Caco-2 (cell line): Measurements from ENCODE around the gene ALOX15B. TPM values are rescaled to one million over a fixed set of nuclear protein-coding genes. Genes with fewer than 3 reads are reported as not detected.
"Not testable (repeated sequence)": the region's sequence is repeated elsewhere in the genome, so short reads cannot be mapped to it uniquely, and the experiment has no call there.

Experiments
- BruUV-seq: library from RNA; stranded (reverse); fragments of 400-500 nt; replicated peaks from 2 replicates; lab custom pipeline; 2021; lab: Mats Ljungman, UMichigan
- CTCF ChIA-PET: fragments of 300-600 bp; sonication (Branson Sonifier 250); formaldehyde crosslinking; loops from one replicate; lab custom pipeline; 2022; ENCODE audit warnings: antibody characterized with exemption; lab: Charles Lee
- POLR2A ChIA-PET: fragments of 300-600 bp; sonication (Branson Sonifier 250); formaldehyde crosslinking; loops from one replicate; lab custom pipeline; 2022; ENCODE audit warnings: antibody characterized with exemption; lab: Charles Lee
- DNase-seq, 2 experiments: peaks; one replicate each; pipeline versions ENCODE4 v3.0.0 to v3.0.0-alpha.2; 2020 to 2022
- H3K27me3 ChIP-seq: replicated peaks from 2 replicates; pipeline ENCODE4 v1.6.0; 2011; ENCODE audit warnings: low read length; ENCODE audit not compliant: control insufficient read depth, insufficient read depth
- H3K36me3 ChIP-seq: 2 replicates; pipeline ENCODE4 v1.5.1; 2011; ENCODE audit warnings: low read length; ENCODE audit not compliant: control insufficient read depth, insufficient read depth
- H3K4me1 ChIP-seq: fragments of 250-450 bp; sonication (Bioruptor Pico); 2 replicates; pipeline ENCODE4 v1.5.1; 2020; ENCODE audit warnings: mild to moderate bottlenecking
- H3K4me3 ChIP-seq: 2 replicates; pipeline ENCODE4 v1.5.1; 2011; ENCODE audit warnings: low read depth, mild to moderate bottlenecking, control low read depth, low read length
- H3K9me3 ChIP-seq: fragments of 250-450 bp; sonication (Bioruptor Pico); 2 replicates; pipeline ENCODE4 v1.5.1; 2020; ENCODE audit warnings: mild to moderate bottlenecking, moderate library complexity
- H3K27ac Mint-ChIP-seq: one replicate; pipeline ENCODE4 v1.8.0; 2022; ENCODE audit warnings: mixed read lengths; ENCODE audit not compliant: unreplicated experiment
- H3K27me3 Mint-ChIP-seq: one replicate; pipeline ENCODE4 v1.8.0; 2022; ENCODE audit warnings: mixed read lengths; ENCODE audit not compliant: insufficient read depth, unreplicated experiment
- H3K36me3 Mint-ChIP-seq: one replicate; pipeline ENCODE4 v1.8.0; 2022; ENCODE audit warnings: mild to moderate bottlenecking, mixed read lengths; ENCODE audit not compliant: insufficient read depth, unreplicated experiment
- H3K4me1 Mint-ChIP-seq: one replicate; pipeline ENCODE4 v1.8.0; 2022; ENCODE audit warnings: low read depth, mixed read lengths; ENCODE audit not compliant: unreplicated experiment
- H3K4me3 Mint-ChIP-seq: one replicate; pipeline ENCODE4 v1.8.0; 2022; ENCODE audit warnings: mild to moderate bottlenecking, moderate library complexity, mixed read lengths; ENCODE audit not compliant: unreplicated experiment
- H3K9me3 Mint-ChIP-seq: one replicate; pipeline ENCODE4 v1.8.0; 2022; ENCODE audit warnings: mixed read lengths; ENCODE audit not compliant: unreplicated experiment
- CTCF ChIP-seq, 2 experiments: fragments of 200-600 bp in 1 of 2; IDR thresholded peaks; 1 replicate in 1 of 2; 2 replicates in 1 of 2; pipeline versions ENCODE4 v1.5.1 to v1.8.0; 2011 to 2022; ENCODE audit warnings: antibody characterized with exemption in 1 of 2, control low read depth in 1 of 2, inconsistent platforms in 1 of 2, low read depth in 1 of 2, low read length in 1 of 2, mild to moderate bottlenecking in 1 of 2, moderate library complexity in 1 of 2; ENCODE audit not compliant: insufficient read depth in 1 of 2, severe bottlenecking in 1 of 2, unreplicated experiment in 1 of 2
- intact Hi-C: fragments of 100-400 bp; cut with micrococcal nuclease; formaldehyde crosslinking; loops from one replicate; pipeline ENCODE4 v1.10.0; 2022; ENCODE audit not compliant: unreplicated experiment
- total RNA-seq: library from RNA; stranded (reverse); gene quantifications from 2 replicates; pipeline ENCODE4 v1.2.3, GENCODE V29; 2022

The ALOX15B gene
- total RNA-seq, 1 experiment from 2014 or later, result not detected

DNA sequence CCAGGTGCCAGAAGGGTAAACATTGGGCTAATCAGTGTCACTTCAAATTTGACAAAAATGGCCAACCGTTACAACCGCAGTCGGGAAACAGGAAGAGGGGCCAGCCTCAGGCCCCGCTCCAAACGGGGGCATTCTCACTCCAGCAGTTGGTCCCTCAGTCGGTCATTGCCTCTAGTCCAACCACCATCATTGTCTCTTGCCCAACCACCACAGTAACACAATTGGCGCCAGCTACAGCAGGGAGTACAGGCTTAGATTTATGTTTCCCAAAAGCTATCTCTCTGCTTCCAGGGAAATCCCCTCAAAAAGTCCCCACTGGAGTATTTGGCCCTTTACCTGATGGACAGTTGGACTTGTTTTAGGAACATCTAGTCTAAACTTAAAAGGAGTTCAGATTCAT is 20.3 kb downstream of the ALOX15B start:
- Histone ChIP-seq H3K4me1 (peaks cover 14% of the 10 kb centered on the region), H3K36me3 (no peaks in the 10 kb centered on the region), H3K27me3 (no peaks in the 10 kb centered on the region), H3K4me3 (no peak overlapping the region), H3K9me3 (no peaks in the 10 kb centered on the region)
- peaks cover 13% of the 10 kb centered on the region for H3K4me1 Mint-ChIP-seq
- intact Hi-C loops, result no loop called here
- no peak overlapping the region for H3K4me3 Mint-ChIP-seq
- H3K36me3 Mint-ChIP-seq, result peaks cover 6% of the 10 kb centered on the region
- TSS peak; percentile 2 for BruUV-seq
- no peak overlapping the region for H3K27ac Mint-ChIP-seq
- H3K9me3 Mint-ChIP-seq, result no peaks in the 10 kb centered on the region
- no peak for TF ChIP-seq CTCF (IDR thresholded peaks at IDR 0.05; ENCODE audit: insufficient read depth in 1 of 2, low read depth in 1 of 2, low read length in 1 of 2, severe bottlenecking in 1 of 2, unreplicated experiment in 1 of 2)
- ChIA-PET CTCF (no interaction called here), POLR2A (no interaction called here)
- H3K27me3 Mint-ChIP-seq, result no peaks in the 10 kb centered on the region
- DNase-seq, result no peak

DNA sequence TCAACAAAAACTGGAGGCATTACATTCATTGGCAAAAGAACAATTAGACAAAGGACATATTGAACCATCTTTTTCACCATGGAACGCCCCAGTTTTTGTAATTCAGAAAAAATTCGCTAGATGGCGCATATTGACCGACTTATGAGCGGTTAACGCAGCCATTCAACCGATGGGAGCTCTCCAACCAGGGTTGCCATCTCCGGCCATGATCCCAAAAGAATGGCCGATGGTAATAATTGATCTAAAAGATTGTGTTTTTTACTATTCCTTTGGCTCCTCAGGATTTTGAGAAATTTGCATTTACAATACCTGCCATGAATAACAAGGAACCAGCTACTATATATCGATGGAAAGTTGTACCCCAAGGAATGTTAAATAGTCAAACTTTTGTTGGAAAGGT is 21.4 kb downstream of the ALOX15B start:
- no peaks in the 10 kb centered on the region for H3K36me3 ChIP-seq
- H3K4me3 ChIP-seq, result no peak overlapping the region
- peaks cover 12% of the 10 kb centered on the region for H3K4me1 ChIP-seq
- CTCF ChIA-PET, result interaction anchor here (0.5 to 1.2 kb wide), 10 partner anchors 9 to 183 kb away, joined by 3 to 12 read pairs (median 4); partner anchors contain the start of gene ALOXE3
- no peaks in the 10 kb centered on the region for H3K27me3 Mint-ChIP-seq
- H3K27ac Mint-ChIP-seq, result no peak overlapping the region
- H3K27me3 ChIP-seq, result no peaks in the 10 kb centered on the region
- H3K9me3 ChIP-seq, result no peaks in the 10 kb centered on the region
- BruUV-seq, result no TSS peak
- intact Hi-C loops, result no loop called here
- no peak overlapping the region for H3K4me3 Mint-ChIP-seq
- no peaks in the 10 kb centered on the region for H3K9me3 Mint-ChIP-seq
- peaks cover 7% of the 10 kb centered on the region for H3K4me1 Mint-ChIP-seq
- POLR2A ChIA-PET, result interaction anchor here (1.0 kb wide), 1 partner anchor 113 kb away, joined by 4 read pairs; no protein-coding TSS in a partner anchor
- peaks cover 6% of the 10 kb centered on the region for H3K36me3 Mint-ChIP-seq
- TF ChIP-seq CTCF (IDR thresholded peaks at IDR 0.05; ENCODE audit: insufficient read depth in 1 of 2, low read depth in 1 of 2, low read length in 1 of 2, severe bottlenecking in 1 of 2, unreplicated experiment in 1 of 2), result peak; percentile 11 to 50
- peak in 1 of 2 experiments; percentile 69 for DNase-seq

DNA sequence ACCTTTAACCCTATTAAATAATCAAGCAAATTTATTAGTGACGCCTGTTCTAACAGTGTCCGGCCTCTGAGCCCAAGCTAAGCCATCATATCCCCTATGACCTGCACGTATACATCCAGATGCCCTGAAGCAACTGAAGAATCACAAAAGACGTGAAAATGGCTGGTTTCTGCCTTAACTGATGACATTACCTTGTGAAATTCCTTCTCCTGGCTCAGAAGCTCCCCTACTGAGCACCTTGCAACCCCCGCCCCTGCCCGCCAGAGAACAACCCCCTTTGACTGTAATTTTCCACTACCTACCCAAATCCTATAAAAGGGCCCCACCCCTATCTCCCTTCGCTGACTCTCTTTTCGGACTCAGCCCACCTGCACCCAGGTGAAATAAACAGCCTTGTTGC is 23.0 kb downstream of the ALOX15B start:
- DNase-seq, H3K4me3 Mint-ChIP-seq, H3K36me3 ChIP-seq, POLR2A ChIA-PET, H3K36me3 Mint-ChIP-seq, H3K9me3 ChIP-seq, H3K4me3 ChIP-seq, H3K27me3 ChIP-seq, H3K9me3 Mint-ChIP-seq, H3K27me3 Mint-ChIP-seq, H3K27ac Mint-ChIP-seq, BruUV-seq, intact Hi-C loops, H3K4me1 ChIP-seq, CTCF ChIA-PET, H3K4me1 Mint-ChIP-seq: not testable (repeated sequence)

DNA sequence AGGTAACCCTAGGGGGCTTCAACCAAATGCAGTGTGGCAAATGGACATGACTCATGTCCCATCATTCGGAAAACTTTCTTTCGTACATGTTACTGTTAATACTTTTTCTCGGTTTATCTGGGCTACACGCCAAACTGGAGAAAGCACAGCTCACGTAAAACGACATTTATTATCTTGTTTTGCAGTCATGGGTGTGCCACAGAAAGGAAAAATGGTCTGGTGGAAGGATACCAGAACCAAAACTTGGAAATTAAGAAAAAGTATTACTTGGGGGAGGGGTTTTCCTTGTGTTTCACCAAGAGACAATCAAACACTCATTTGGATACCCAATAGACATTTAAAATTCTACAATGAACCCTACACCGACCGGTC is 23.6 kb downstream of the ALOX15B start:
- H3K4me3 ChIP-seq, result no peak overlapping the region
- no peaks in the 10 kb centered on the region for H3K27me3 ChIP-seq
- BruUV-seq, result no TSS peak
- ChIA-PET CTCF (no interaction called here), POLR2A (no interaction called here)
- H3K4me1 ChIP-seq, result peaks cover 1% of the 10 kb centered on the region; the same call in 1 of the 2 replicates
- Mint-ChIP-seq H3K27me3 (no peaks in the 10 kb centered on the region), H3K27ac (no peak overlapping the region), H3K9me3 (no peaks in the 10 kb centered on the region), H3K4me1 (no peaks in the 10 kb centered on the region), H3K4me3 (no peak overlapping the region), H3K36me3 (no peaks in the 10 kb centered on the region)
- no peak for TF ChIP-seq CTCF (IDR thresholded peaks at IDR 0.05; ENCODE audit: insufficient read depth in 1 of 2, low read depth in 1 of 2, low read length in 1 of 2, severe bottlenecking in 1 of 2, unreplicated experiment in 1 of 2)
- no peaks in the 10 kb centered on the region for H3K9me3 ChIP-seq
- no peak for DNase-seq
- H3K36me3 ChIP-seq, result no peaks in the 10 kb centered on the region
- intact Hi-C loops, result no loop called here
